NK-92 treated with Interleukin-12 subunit alpha and Interleukin-12 subunit beta, amount 100 ng/mL, for 24 hours (cell line): ENCODE data around the gene TBL3.

Experiments
- DNase-seq: peaks from one replicate; lab custom pipeline; 2025; lab: John Stamatoyannopoulos, UW

TBL3 gene

DNA sequence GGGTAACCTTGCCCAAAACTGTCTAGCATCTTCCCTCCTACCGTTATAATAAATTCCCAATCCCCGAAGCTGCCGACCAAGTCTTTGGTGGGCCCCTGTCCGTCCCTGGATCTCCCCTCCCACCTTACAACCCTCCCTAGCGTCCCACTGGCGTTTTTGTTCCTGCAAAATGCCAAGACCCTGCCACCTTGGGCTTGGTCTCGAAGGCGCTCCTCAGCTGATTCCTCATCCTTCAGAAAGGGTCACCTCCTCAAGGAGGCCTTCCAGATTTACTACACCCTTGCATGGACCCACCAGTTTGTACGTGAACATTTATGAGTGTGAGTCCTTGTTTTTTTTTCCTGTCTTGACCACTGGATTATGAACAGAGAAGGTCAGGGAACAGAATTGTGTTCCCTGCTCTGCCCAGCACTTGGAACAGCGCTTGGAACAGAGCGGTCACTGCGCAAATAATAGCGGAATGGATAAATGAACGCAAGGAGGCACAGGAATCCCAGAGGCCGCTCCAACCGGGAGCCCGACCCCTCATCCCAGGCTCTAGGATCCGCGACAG, 11.2 kb downstream of the TBL3 start:
- DNase-seq, result no peak

DNA sequence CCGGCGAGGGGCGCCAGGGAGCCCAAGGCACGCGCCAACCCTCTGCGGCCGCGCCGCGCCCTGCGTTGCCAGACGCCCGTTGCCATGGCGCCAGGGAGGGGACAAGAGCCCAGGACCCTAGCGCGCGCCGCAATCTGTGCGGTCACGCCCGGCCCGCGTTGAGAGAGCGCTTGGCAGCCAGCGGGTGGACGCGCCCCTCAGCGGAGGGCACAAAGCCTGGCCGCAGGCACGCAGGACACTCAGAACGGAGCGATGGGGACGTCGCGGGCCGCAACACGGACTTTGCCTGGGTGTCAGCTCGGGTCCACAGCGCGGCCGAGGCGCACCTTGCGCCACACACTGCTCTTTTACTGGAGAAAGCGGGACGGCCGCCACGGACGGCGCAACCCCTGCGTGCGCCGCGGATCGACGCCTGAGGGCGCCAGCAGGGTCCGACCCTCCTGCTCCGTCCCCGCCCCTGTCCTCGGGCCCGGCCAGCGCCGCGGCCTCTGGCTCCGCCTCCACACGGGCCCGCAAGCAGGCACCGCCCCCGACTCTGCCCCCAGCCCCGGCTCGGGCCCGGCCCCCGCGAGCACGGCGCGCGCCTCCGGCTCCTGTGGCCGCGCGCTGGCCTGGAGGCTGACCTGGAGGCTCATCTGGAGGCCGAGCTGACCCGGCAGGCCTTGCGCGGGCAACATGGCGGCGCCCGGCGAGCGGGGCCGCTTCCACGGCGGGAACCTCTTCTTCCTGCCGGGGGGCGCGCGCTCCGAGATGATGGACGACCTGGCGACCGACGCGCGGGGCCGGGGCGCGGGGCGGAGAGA, 11.9 kb downstream of the TBL3 start, which contains the start of gene GFER:
Gene GFER, plus strand, starts transcription at position 650 of the 803 bp plus-strand sequence. Its CDS starts 26 bp downstream, at position 676.
- DNase-seq, result peak; percentile 72

DNA sequence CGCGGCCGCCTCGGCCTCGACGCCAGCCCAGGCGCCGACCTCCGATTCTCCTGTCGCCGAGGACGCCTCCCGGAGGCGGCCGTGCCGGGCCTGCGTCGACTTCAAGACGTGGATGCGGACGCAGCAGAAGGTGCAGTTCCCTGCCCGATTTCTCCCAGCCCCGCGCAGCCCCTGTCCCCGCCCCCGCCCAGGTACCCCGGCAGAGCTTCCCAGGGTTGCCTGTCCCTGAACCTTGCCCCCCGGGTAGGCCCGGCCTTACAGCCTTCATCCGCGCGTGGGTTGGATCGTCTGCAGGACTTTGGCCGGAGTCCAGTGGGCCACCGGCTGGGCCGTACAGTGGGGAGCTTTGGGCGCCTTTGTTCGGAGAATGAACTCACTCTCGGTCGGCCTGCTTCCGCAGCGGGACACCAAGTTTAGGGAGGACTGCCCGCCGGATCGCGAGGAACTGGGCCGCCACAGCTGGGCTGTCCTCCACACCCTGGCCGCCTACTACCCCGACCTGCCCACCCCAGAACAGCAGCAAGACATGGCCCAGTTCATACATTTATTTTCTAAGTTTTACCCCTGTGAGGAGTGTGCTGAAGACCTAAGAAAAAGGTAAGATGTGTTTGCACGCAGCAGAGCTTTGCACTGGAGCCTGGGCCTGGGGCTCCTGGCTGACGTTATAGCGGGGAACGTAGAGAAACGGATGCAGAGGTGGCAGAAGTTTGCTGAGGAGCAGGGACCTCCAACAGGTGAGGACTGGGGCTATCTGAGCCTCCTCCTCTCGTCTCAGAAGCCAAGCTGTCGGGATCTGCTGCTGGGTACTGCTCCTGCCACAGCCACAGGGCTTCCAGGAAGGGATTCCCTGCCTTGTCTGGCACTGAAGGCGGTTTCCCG, 12.7 kb downstream of the TBL3 start:
- DNase-seq, result no peak

DNA sequence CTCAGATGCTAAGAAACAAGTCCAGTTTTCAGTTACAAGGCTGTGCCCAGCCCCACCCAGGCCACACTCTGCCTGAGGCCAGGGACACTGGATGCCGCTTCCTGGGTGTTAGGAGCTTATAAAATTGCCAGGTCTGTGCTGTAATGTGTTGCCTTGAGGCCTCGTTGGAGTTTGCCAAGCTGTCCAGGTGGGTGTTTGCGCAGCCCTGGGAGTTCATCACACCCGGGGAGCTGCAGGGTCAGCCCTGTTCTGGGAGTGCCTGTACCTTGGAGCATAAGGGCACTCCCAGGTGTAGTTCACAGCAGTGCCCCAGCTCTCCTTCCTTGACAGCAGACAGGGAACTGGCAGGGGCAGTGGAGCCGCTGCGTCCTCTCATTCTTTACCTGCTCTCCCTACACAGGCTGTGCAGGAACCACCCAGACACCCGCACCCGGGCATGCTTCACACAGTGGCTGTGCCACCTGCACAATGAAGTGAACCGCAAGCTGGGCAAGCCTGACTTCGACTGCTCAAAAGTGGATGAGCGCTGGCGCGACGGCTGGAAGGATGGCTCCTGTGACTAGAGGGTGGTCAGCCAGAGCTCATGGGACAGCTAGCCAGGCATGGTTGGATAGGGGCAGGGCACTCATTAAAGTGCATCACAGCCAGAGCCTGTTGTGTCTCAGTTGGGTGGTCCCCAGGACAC, 13.8 kb downstream of the TBL3 start:
- DNase-seq, result no peak

DNA sequence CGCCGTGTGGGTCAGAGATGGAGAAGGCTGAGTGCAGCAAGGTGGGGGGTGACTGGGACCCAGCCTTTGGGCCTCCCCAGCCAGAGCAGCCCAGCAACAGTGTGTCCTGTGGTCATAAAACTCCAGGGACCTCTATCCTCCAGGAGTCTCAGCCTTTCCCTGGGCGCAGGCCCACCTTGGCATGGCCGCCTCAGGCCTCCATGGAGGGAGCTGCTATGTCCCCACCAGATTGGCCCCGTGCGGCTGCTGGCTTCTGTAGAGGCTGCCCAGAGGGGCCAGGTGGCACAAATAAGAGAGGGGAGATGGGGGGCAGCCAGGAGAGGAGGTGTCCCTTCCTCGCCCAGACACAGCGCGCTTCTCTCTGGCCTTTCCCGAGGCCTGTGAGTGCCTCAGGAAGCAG, 15.3 kb downstream of the TBL3 start:
- DNase-seq, result no peak

DNA sequence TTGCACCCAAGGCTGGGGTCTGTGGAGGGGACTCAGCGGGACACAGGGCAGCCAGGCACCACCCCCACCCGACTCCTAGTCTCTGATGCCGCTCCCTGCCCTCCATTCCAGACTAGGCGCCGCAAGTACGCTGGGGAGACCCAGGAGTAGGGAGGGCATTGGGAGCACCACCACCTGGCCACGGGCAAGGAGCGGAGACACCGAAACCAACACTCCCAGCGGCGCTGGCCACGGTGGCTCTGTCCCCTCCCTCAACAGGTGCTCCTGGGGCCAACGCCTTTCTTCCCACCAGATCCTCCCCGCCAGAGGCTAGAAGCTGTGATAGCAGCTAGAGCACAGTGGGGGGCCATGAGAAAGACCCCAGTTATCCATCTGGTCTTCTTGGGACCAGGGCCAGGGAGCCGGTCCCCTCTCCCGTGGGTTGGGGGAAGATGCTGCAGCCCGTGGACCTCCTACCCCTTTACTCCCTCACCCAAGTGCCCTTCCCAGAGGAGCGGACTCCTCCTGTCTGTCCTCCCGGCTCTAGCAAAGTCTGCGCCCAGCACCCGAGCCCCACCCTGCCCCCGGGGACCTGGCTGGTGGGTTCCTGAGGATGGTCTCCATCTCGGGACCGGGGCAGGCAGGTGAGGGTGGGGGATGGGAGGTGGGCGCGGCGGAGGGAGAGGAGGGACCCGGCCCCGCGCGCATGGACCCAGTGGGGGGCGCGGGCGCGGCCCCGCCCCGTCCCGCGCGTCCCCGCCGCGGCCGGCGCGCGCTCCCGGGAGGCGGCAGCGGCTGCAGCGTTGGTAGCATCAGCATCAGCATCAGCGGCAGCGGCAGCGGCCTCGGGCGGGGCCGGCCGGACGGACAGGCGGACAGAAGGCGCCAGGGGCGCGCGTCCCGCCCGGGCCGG, 17.6 kb downstream of the TBL3 start, which contains the start of gene SYNGR3:
Gene SYNGR3, plus strand, starts transcription at position 762 of the 892 bp plus-strand sequence. CDS start 133 bp downstream, outside the sequence.
- no peak for DNase-seq

DNA sequence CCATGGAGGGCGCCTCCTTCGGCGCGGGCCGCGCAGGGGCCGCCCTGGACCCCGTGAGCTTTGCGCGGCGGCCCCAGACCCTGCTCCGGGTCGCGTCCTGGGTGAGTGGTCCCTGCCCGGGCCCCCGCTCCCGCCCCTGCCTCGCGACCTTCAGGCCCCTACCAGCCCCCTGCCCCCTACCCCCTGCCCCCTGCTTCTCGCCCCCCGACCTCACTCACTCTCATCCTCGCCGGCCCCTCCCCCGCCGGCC, 18.2 kb downstream of the TBL3 start:
- no peak for DNase-seq

DNA sequence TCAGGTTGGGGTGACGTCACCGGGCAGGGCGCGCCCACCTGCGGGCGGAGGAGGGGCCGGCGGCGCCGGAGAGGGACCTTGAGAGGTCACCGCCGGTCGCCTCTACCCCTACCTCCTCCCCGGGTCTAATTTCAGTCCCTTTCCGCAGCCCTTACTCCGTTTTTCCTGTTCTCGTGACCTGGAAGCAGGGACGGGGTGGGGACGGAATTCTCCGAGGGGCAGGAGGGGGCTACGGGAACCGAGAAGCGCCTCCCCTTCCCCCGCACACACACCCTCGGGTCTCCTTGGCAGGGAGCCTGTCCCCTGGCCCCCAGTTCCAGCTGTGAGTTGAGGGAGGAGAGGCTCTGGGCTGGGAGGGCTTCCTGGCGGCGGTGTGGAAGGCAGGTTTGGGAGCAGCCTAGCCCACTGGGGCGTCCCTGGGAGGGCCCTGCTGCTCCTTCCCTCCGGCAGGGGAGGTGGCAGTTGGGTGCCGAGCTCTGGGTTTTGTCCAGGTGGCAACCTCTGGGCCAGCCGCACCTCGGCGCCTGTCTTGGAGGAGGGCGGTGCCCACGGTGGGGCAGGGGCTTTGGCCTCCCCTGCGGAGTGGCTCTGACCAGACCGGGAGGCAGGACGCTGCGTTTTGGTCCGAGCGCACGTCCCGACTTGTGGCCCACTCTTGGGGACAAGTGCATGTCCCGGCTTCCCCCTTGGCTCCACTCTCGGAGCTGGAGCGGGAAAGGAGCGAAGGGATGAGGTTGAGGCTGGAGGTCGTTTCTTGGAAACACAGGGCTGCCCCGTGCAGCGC, 18.7 kb downstream of the TBL3 start:
- DNase-seq, result no peak

DNA sequence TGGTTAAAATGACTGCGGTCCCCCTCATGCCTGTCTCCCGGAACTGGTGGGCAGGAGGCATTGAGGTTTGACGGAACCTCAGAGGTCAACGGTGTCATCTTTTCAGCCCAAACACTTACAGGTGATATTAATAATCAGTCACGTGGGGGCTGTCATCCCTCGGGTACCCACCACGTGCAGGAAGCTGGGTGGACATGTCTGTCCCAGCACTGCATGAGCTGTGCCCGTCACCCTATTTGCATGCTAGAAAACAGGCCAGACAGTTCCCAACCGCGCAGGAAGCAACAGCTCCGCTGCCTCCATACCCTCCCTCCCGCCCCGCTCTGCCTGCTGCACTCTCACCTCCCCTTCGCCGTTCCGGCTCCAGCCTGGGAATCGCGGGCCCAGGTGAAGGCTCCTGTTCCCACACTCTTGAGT, 19.3 kb downstream of the TBL3 start:
- DNase-seq, result no peak

DNA sequence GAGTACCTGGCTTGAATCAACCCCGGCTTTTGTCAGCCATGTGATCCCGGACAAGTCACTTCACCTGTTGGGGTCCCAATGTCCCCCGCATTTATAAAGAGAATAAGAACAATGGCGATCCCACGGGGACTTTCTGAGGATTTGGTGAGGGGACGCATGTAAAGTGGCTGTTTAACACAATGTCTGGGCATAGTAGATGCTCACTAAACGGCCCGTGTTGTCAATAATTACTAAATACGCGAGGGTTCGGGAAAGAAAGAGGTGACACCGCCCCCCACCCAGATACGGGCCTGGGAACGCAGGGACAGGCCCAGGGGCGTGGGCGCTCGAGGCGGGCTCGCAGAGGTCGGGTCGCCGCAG, 19.7 kb downstream of the TBL3 start:
- DNase-seq, result no peak

DNA sequence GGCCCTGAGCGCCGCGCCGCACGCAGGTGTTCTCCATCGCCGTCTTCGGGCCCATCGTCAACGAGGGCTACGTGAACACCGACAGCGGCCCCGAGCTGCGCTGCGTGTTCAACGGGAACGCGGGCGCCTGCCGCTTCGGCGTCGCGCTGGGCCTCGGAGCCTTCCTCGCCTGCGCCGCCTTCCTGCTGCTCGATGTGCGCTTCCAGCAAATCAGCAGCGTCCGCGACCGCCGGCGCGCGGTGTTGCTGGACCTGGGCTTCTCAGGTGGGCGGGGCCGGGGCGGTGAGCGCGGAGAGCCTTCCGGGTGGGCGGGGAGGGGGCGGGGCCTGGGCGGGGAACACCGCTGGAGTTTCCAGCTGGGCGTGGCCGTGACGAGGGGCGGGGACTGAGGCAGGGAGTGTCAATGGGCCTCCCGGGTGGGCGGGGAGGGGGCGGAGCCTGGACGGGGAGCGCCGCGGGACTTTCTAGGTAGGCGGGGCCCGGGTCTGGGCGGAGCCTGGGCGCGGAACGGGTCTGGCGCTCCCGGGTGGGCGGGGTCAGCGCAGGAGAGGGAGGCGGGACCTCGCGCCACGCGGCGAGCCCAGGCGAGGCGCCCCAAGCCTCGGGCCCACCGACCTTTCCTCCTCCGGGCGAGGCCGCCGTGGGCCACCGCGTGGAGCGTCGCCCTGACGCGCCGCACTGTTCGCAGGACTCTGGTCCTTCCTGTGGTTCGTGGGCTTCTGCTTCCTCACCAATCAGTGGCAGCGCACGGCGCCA, 20.3 kb downstream of the TBL3 start:
- no peak for DNase-seq

DNA sequence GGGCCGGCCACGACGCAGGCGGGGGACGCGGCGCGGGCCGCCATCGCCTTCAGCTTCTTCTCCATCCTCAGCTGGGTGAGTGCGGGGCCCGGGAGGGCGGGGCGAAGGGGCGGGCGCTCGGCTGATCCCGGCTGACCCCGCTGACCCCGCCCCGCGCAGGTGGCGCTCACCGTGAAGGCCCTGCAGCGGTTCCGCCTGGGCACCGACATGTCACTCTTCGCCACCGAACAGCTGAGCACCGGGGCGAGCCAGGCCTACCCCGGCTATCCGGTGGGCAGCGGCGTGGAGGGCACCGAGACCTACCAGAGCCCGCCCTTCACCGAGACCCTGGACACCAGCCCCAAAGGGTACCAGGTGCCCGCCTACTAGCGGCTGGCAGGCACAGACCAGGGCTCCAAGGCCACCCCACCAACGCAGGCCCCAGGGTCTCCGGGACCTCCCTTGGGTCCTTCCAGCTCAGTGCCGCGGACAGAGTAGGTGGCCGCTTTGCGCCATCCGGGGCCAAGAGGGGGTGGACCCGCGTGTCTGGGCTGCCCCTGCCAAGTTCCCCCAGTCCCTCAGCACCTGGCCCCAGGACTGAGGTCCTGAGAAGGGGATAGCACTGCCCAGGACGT, 21.0 kb downstream of the TBL3 start:
- no peak for DNase-seq

DNA sequence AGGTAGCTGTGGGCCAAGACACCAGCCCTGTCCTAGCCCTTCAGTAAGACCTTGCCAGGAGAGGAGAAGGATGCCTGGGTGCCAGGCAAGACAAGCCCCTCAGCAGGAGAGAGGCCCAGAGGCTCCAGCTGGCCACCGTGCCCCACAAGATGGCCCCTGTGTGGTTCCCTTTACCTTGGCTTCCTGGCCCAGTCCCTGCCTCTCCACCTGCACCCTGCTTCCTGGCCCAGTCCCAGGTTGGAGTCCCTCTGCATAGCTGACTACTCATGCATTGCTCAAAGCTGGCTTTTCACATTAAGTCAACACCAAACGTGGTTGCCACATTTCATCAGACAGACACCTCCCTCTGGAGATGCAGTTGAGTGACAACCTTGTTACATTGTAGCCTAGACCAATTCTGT, 21.9 kb downstream of the TBL3 start:
- no peak for DNase-seq

DNA sequence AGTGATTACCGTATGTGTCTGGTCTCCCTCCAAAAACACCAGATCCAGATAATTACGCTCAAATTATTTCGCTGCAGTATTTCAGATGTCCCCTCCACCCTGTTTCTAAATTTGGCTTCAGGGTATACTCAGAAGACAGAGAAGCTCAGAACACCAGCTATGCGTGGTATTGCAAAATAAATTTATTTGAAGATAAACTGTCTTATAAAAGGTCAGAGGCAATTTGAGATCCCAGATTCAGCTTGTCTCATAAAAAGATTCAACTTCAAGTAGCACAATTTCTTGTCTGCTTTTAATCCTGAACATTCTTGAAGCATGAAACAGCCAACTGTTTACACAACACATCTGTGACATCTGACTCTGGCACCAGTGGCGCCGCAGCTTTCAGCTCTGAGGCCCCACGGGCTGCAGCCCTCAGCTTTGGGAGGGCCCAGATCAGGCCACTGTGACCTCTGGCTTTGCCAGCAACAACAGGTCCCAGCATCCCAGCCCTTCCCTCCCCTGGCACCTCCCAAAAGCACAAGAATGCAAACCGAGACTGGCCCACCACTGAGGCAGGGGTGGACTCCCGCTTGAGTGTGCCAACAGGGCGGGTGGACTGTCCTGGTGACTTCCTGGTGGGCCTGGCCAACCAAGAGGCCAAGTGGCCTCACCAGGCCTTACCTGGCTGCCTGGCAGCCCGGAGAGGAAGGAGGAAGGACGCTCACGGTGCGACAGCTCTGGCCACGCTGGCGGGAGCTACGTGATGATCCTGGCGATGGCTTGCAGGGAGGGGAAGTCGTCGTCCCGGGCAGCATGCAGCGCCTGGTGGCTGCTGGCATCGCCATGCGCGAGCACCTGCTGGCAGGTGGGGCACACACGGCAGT, 25.9 kb downstream of the TBL3 start:
- no peak for DNase-seq

DNA sequence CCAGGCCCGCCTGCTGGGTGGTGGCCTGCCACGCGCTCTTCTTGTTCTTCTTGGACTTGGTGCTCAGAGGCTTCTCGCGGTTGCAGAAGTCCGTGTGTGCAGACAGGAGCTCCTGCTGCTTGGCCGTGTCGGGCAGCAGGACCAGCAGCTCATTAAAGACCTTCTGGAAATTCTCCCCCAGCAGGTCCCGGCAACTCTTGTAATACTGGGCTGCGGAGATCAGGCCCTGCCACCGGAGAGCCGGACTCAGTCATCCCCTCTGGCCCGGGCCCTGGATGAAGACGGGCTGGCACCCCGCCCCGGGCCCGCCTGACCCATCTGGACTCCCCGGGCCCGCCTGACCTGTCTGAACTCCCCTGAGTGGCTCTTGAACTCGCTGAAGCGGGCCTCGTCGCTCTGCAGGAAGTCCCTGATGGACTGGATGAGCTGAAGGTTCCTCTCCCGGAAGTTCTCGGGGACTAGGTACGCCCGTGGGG, 26.5 kb downstream of the TBL3 start:
- DNase-seq, result no peak

DNA sequence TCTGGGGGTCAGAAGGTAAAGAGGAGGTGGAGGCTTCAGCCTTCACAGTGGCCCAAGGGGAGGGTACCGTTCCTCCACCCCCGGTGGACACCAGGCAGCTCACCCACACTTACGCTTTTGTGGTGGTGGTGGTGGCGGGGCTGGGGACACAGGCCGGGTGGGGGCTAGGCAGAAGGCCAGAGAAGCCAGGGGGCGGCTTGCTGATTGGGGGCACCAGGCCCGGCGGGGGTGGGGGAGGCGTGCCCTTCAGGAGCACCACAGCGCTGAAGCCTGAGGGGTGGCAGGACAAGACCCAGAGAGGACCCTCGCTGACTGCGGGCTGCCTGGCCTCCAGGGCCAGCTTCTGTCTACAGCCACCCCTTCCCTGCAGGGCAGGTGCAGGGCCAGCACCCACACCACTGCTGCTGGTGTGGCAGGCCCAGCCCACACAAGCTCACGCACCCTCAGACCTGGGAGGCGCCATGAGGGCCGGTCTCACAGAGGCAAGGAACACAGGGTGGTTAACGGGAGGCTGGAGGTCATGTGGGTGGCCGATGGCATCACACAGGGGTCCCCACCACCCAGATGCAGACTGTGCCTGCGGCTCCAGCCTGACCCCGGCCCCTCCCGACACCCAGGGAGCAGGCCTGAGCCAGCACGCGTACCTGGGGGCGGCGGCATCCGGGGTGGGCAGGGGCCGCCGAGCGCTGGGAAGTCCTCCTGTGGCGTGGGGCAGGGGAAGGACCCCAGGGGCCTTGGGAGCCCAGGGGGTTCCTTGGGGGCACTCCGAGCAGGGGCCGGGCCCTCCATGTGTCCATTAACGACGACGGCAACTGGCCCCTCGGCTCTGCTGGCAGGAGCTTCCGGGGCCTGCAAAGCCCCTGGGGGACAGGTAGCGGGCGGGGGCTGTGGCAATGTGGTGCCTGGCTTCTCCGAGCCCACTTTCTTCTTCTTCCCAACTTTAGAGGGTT, 27.3 kb downstream of the TBL3 start:
- DNase-seq, result no peak

DNA sequence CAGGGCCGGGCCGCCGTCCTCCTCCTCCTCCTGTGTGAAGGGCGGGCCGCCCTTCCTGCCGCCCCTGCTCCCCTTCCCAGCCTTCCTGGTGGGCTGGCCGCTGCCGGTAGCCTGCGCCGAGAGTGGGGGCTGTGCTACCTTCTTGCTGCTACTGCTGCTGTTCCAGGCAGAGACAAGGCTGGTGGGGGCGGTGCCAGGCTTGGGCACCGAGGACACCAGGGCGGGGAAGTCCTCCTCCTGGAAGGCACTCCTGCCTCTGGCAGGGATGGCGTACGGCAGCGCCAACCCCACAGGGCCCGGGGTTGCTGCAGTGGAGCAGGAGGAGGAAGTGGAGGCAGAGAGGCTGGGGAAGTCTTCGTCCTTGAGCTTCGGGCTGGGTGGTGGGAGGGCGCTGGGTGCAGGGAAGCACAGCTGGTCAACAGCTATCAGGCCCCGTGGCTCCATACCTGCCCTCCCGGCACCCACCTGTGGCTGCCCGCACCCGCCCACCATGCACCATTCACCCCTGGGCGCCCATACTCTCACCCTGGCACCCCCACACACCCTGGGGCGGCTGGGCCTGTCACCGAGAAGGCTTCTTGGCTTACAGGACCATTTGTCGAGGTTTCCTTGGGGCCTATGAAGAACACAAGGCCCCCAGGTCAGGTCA, 28.1 kb downstream of the TBL3 start:
- no peak for DNase-seq
